Stimulated activated CD8-positive, alpha-beta memory T cell treated with anti-CD3 and anti-CD28 coated beads, Interleukin-15, amount 100 ng/mL, for 24 hours (primary cell): ENCODE results near the gene IL12A.

Source experiments
- DNase-seq: peaks from one replicate; pipeline ENCODE4 v3.0.0-alpha.2; 2020; ENCODE audit warnings: low read depth

The IL12A gene

DNA sequence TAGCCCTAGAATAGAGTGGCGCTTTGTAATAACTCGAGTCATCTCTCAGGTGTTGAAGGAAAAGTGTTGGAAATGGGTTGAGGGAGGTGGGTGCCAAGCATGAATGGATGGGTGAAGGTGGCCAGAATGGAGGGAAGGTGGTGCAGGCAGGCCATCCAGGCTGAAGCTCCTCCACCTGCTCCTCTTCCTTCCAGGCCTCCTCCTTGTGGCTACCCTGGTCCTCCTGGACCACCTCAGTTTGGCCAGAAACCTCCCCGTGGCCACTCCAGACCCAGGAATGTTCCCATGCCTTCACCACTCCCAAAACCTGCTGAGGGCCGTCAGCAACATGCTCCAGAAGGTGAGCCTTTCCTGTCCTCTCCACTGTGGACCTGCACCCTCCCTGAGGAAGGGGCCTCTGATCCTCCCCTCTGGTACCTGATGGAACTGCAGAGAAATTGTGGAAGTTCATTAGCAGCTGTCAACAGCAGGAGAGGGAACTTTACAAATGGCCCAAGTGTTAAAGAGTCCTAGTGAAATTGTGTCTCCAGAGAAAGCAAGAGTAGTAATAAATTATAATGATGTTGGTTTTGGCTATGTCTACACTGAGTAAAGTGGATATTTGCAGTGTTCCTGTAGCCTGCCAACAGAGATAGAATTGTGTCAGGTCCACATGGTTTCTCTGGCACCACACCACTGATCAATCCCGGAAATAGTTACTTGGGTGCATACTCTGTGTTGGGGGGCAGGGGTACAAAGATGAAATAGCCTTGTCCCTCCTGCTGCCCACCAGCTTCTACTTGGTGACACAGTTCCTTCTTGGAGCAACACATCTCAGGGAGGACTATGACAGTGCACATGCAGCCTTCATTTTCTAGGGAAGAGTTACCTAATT, 1.6 kb downstream of the IL12A start:
- DNase-seq, result no peak

DNA sequence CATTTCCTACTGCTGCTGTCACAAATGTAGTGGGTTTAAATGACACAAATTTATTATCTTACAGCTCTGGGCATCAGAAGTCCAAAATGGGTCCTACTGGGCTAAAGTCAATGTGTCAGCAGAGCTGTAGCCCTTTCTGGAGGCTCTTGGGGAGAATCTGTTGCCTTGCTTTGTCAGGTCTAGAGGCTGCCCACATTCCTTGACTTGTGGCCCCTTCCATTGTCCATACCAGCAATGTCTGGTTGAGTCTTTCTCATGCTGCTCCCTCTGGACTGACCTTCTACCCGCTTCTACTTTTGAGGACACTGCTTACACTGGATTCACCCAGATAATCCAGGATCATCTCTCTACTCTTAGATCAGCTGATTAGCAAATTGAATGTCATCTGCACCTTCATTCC, 3.0 kb downstream of the IL12A start:
- DNase-seq, result no peak

DNA sequence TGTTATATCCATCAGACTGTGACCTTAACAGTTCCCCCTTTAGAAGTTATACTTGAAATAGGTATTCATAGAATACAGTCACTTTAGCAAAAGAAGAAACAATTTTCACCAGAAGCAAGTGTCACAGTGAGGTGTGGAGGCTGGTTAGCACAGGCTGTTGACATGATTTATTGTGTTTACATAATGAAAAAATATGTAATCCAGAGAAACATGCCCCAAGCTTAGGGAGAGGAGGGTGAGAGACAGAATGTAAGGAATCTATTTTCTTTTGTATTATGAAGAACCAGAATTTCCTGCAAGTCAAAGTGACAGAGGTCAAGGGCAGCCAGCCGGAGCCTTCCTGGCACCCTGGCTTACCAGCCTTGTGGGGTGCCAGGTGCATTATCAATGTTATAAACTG, 4.0 kb downstream of the IL12A start:
- no peak for DNase-seq

DNA sequence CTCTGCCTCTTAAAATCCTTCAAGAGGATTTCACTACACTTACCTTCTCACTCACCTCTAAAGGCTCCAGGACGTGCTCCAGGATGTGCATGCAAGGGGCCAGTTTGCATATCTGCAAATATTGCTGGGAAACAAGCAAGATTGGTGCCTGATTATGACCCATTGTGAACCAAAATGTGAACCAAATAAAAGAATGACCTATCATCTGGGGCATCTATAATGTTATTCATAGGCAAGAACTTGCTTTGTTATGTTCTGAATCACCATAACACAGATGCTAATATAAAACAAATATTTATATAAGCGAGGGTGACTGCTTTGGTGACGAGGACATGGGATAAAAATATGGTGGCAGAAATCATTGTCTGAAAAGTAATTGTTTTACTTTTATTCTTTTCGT, 5.5 kb downstream of the IL12A start:
- DNase-seq, result no peak

DNA sequence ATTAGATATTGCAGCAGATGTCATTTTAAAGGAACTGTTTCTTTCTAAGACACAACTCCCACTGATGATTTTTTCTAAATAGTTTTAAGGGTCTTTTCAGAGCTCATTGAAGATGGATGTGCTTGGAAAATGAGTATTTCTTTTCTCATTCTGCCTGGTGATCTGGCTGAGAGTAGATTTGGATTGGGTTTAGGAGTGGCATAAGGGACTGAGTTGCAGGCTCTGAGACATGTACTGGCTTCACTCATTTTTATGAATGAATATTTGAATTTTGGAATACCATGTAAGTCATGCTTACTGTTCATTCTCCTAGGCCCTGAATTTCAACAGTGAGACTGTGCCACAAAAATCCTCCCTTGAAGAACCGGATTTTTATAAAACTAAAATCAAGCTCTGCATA, 6.5 kb downstream of the IL12A start:
- no peak for DNase-seq

DNA sequence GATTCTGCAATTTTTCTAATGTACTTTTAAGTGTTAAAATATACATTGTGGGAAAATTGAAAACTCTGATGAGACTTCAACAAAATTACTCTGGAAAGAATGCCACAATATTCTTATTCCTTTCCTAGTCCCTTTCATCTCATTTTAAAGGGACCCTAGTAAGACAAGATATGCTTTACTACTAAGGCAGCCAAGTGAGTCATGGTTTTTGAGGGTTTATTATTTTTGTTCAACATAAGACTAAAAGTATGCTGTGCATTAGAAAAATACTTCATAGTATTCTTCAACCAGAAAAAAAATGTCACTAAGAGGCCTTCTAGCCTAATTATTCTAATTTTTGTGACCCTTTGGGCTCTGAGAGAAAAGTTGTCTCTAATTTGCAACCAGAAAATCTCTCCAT, 7.4 kb downstream of the IL12A start:
- no peak for DNase-seq

DNA sequence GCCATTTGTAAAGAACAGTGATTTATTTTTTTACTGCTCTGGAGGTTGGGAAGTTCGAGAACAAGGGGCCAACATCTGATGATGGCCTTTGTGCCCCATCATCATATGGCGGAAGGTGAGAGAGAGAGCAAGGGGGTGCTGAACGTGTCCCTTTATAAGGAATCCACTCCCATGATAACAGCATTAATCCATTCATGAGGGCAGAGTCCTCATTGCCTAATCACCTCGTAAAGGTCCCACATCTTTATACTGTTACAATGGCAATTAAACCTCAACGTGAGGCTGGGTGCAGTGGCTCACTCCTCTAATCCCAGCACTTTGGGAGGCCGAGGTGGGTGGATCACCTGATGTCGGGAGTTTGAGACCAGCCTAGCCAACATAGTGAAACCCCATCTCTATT, 8.3 kb downstream of the IL12A start:
- DNase-seq, result no peak

DNA sequence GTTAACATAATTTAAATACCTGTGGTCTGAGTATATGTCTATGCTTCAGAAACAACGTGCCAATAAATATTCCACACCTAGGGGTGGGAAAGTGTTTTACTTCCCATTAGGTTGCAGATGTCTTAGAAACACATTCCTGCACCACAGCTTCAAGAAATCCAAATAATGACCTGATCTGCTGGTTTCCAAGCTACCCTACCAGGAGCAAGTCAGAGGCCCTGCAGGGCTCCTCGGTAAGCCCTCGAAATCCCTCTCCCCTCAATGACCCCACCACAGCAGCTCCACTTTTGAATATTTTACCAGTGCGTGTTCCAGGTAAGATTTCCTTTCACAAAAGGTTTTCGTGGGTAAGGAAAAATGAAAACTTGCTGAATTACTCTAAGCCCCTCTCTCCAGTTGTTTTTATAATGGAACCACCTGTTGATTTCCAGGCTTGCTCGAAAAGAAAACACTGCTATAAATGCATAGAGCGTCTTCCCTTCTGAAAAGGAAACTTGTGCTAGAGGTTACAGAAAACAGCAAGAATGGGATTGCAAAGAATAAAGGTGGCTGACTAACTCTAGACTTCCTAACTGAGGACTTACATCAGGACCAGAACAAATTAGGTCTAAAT, 12.6 kb downstream of the IL12A start:
- DNase-seq, result no peak

DNA sequence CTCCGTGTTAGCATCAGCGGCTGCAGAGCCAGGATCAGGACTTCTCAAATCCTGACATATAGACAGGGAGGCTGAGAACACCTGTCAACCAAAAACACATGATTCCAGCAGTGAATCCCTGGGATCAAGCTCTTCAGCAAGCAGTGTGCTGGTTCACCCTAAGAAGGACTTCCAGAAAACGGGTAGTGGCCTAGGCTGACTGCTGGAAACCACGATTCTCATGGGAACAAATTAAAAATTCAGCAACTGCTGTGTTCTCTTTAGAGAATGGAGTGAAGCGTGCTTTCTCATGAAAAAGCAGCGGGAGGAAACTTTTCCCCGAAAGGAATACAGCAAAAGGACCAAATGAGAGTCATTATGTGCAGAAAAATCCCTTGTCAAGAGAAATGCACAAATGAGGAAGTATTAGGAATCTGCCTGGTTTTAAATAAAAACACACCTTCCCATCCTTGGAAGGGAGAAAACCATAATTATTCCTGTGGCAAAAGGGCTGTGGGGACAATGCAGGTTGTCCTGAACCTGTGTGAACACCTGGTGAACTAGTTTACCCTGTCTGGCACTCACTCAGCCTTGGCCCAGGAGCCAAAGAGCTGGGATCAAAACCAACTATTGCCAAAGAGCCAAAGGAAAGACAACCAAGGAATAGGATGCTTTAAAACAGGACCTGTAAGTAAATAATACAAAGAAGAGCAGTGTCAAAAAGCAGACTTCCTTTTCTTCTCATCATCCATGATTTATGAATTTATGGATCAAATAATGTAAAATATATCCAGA, 13.4 kb downstream of the IL12A start:
- DNase-seq, result no peak

DNA sequence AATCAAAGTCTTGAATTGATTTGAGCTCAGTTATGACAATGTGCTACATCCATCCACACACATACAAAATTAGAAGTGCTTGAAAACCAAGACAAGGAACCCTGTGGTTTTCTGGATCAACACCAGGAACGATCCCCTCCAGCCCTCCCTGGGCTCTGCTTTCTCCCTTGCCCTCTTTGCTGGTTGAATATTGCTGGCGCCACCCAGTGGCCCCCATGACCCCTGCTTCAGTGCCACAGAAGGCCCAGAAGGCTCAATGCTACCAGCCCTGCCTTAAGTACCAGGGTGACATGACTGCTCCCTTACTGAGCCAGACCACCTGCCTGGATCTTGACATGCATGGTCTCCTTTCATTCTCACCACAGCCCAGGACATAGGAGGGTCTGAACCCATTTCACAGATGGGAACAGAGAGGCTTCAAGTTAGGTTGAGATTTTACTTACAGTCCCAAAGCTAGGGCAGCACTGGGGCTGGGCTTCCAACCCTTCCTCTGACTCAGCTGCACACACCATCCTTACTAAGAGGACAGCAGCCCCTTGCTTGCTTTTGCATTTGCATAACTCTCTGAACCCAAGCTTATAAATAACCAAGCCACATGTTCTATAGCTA, 15.0 kb downstream of the IL12A start:
- DNase-seq, result no peak

DNA sequence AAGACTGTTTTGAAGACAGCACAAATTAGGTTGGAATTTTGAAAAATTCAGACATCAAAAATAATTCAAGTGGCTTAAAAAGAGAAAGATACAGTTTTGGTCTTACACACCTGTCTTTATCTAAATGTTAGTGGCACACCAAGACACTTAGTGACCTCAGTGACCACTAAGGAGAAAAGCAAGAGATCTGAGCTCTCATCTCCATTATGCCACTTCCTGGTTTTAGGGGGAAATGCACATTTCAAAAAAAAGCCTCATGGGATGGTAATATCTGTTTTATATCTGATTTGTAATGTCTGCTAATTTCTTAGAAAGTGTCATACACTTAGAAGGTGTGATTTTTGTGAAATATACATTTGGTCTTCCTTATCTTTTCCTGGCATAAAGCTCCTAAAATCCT, 16.4 kb downstream of the IL12A start:
- no peak for DNase-seq

DNA sequence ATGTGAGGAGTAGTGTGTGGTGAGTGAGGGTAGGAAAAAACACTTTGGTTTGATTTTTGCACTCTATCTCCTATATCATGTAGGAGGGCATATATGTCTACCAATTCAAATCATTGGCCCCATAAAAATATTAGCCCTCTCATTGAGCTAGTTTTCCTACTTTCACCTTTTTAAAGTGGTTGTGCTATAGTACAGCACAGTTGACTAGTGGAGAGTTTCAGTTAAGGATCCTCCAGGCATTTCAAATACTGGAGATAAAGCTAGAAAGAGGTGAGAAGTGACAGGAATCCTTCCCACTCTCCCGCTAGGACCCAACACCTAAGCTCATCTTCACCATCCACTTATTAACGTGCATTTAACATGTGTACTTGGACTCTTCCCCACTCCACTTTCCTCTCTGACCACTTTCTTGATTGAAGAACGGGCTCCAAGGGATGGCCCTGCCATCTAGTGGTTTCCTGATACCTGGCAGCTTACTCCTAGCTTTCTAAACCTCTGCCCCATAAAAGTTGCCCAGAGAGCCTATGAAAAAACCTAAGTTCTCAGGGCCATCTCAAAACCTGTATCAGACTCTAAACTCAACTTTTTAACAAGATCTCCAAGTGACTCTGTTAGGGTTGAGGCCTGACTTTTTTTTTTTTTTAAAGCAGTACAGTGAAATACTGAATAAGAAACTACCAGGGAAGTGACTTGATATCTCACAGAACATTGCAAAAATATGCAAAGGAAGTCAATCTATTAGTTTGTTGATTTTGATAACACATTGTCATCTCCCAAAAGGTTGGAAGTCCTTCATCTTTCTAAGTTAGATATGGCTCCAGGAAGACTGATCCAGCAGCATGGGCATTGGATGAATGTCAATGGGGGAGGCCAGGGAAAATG, 17.9 kb downstream of the IL12A start:
- DNase-seq, result no peak

DNA sequence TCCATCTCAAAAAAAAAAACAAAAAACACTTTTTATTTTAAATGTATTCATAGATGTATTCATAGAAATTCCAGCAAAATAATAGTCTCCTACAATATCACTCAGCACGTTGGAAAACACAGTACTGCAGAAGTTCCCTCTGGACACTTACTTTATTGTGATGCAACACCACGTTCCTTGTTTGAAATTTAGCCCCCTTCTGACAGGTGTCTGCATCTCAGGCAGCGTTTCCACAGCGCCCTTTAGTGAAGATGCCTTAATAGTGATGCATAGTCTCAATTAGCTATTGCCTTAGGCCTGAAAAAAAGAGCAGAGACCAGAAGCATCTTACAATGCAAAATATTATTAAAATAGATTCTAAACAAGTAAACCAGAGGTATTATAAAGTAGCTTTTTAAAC, 20.3 kb downstream of the IL12A start:
- no peak for DNase-seq

DNA sequence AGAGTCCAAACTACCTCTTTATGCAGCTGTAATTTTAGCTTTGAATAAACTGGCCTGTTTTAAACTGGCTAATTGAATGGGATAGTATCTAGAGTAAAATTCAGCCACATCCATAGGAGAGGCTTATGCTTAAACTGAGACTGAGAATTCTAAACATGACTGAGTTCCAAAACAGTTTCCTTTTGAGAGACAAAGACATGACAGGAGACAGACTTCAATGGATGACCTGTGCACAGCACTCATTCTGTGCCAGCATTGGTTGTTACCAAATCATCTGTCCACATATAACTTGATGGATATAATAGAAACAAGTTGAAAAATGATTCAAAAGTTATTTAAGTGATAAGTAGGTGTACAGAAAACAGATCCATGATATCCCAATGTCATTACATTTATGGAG, 20.9 kb downstream of the IL12A start:
- DNase-seq, result no peak

DNA sequence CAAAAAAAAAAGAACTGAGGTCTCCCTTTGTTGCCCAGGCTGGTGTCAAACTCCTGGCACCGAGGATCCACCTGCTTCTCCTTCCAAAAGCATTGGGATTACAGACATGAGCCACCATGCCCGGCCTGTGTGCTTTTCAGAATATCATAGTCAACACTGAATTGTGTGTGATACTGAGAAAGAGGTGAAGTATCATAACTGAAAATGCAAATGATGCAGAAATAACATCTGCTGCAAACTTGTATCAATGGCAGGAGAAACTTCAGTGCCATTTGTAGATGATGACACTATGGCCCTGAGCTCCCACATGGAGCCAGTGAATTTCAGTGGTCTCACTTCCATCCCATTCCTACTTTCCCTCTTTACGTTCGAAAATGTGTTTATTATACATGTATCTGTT, 21.9 kb downstream of the IL12A start:
- DNase-seq, result no peak

DNA sequence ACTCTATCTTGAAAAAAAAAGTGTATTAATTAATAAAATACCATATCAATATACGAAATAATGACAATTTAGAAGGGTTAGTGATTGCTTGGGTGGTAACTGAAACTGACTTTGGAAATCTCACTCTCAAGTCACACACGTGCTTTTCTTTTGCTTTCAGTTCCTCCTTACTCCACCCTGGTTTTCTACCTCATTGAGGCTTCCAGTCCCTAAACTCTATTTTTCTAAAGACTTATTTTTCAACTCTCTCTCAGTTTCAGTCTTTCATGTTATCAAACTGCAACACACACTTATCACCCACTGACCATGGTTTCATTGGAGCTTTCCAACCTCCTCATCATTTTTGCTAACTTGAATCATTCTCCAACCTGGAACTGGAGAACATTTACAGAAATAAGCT, 23.5 kb downstream of the IL12A start:
- no peak for DNase-seq

DNA sequence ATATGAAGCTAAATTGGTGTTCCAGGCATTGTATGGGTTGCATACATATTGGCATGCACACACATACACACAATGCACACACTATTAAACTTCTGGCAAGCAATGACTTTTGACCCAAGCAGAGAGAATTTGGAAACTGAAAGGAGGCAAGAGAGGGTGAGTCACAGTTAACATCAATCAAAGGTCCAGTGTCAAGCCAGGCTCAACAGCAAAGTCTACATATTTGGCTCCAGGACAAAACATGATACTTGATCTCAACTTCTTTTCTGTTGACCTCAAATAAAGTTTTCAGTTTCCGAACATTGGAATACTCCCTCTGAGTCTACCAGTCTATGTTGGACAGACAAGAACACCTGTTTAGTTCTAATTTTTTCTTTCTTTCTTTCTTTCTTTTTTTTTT, 28.3 kb downstream of the IL12A start:
- DNase-seq, result no peak

DNA sequence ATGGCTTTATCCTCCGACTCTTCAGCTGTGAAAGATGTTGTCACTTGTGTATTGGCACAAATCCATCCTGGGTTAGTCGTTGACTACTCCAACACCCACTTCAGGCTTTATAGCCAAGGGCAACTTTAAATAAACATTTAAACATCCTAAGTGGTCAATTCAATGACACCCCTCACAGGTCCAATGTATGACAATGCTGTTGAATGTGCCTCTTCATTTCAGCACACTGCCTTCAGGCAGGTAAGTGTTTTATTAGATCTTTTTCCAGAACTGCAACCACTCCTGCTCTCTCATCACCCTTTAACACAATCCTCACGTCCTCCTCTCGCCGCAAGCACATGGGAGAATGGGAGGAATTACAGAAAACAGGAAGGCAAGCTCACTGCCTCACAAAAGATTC, 30.3 kb downstream of the IL12A start:
- no peak for DNase-seq

DNA sequence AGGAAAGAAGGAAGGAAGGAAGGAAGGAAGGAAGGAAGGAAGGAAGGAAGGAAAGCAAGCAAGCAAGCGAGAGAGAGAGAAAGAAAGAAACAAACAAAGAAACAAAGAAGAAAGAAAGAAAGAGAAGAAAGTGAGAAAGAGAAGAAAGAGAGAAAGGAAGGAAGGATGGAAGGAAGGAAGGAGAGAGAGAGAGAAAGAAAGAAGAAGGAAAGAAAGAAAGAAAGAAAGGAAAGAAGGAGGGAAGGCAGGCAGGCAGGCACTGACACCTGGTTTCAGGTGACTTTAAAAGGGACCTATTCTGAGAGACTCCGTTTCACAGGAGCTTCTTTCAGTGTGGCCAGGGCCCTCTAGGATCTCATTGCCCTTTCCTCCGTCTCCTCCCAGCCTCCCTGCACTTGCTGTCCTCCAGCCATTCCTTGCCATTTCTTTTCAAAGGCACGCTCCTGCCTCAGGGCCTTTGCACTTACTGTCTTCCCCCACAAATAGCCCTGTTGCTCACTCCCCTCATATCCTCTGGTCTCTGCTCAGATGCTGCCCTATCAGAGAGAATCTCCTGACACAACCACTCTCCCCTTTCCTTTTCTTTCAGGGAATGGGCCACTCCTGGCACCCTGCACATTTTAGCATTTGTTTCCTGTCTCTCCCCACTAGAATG, 31.5 kb downstream of the IL12A start:
- DNase-seq, result no peak

DNA sequence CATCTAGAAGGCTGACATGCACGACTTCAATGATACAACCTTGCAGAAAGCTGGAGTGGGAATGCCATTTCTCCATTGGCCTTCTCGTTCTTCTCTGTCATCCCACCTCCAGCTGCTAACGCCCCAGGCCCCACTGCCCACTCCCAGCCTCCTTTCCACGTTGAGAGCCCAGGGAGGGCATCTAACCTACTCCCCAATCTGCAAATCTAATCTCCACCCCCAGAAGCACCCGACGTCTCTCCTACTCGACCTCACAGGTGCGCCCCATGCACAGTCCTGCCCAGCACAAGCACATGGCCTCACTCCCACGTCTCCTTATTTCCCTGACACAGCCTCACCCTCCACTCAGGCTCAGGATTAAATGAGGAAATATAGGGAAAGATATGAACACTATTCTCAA, 33.4 kb downstream of the IL12A start:
- no peak for DNase-seq

DNA sequence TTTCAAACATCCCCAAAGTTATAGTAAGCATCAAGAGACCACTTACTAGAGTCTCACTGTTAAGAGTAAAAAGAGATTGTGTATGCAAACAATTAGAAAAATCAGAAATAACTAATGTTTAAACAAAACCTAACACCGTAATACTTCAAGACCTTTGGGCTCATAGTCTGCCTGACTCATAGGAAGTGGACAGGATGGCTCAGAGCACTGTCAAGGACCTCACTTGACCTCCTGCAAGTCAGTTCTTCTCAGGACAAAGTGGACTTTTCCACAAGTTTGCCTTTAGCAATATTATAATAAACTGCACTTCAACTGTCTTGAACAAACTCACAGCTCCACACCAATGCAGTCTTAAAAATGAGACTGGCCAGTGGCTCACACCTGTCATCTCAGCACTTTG, 34.8 kb downstream of the IL12A start:
- DNase-seq, result no peak
